Suppressor macrophage treated with lipopolysaccharide for 4 hours (primary cell): ENCODE data around the gene IRAK2.

Experiments used
- DNase-seq: peaks from one replicate; pipeline ENCODE4 v3.0.0-alpha.2; 2020

IRAK2 gene

GRCh38 chr3:10189557-10190354, 25.0 kb downstream of the IRAK2 start:
- peak; percentile 94 for DNase-seq

- DNase-seq = peak; percentile 90
Measured at GRCh38 chr3:10192953-10193691, 28.4 kb downstream of the IRAK2 start.

GRCh38 chr3:10193692-10194327, 29.1 kb downstream of the IRAK2 start:
- no peak for DNase-seq

GRCh38 chr3:10194328-10195071, 29.8 kb downstream of the IRAK2 start:
- DNase-seq = no peak

- peak; percentile 56 for DNase-seq
Measured at GRCh38 chr3:10195366-10196089, 30.8 kb downstream of the IRAK2 start.

GRCh38 chr3:10196389-10197052, 31.8 kb downstream of the IRAK2 start:
- peak; percentile 62 for DNase-seq

GRCh38 chr3:10198226-10198625, 33.5 kb downstream of the IRAK2 start:
- no peak for DNase-seq

- DNase-seq = peak; percentile 80
Measured at GRCh38 chr3:10198761-10199649, 34.3 kb downstream of the IRAK2 start.

- DNase-seq = no peak
Measured at GRCh38 chr3:10204921-10205320, 40.2 kb downstream of the IRAK2 start.

- peak; percentile 85 for DNase-seq
Measured at GRCh38 chr3:10205451-10206165, 40.9 kb downstream of the IRAK2 start.

GRCh38 chr3:10206166-10206511, 41.4 kb downstream of the IRAK2 start:
- no peak for DNase-seq

- no peak for DNase-seq
Measured at GRCh38 chr3:10213156-10213792, 48.6 kb downstream of the IRAK2 start.

- no peak for DNase-seq
Measured at GRCh38 chr3:10215578-10216368, 51.1 kb downstream of the IRAK2 start.

- DNase-seq = no peak
Measured at GRCh38 chr3:10217359-10217758, 52.6 kb downstream of the IRAK2 start.

- DNase-seq = no peak
Measured at GRCh38 chr3:10219737-10220136, 55.0 kb downstream of the IRAK2 start.

- no peak for DNase-seq
Measured at GRCh38 chr3:10223676-10224639, 59.2 kb downstream of the IRAK2 start.
